HepG2 (cell line): Measurements from ENCODE around the gene NOTCH4. TPM values are rescaled to one million over a fixed set of nuclear protein-coding genes. Genes with fewer than 3 reads are reported as not detected.

ENCODE experiments used
- ARNT2 ChIP-seq: sonication (generic); formaldehyde crosslinking; IDR thresholded peaks from 2 replicates; pipeline ENCODE4 v1.8.0; 2022; ENCODE audit warnings: mild to moderate bottlenecking, low read depth, missing genetic modification reagents, moderate library complexity
- CHD4 ChIP-seq: fragments of 200-600 bp; sonication (generic); IDR thresholded peaks from 2 replicates; pipeline ENCODE4 v1.7.0; 2017; ENCODE audit warnings: mild to moderate bottlenecking, low read length, borderline replicate concordance
- GZF1 ChIP-seq: sonication (generic); formaldehyde crosslinking; IDR thresholded peaks from 2 replicates; pipeline ENCODE4 v1.5.1; 2020; ENCODE audit warnings: mild to moderate bottlenecking, missing genetic modification reagents
- HMGXB3 ChIP-seq: sonication (generic); formaldehyde crosslinking; IDR thresholded peaks from 2 replicates; pipeline ENCODE4 v1.4.0; 2020; ENCODE audit warnings: missing genetic modification reagents, borderline replicate concordance
- THYN1 ChIP-seq: sonication (generic); formaldehyde crosslinking; IDR thresholded peaks from 2 replicates; pipeline ENCODE4 v1.8.1; 2023; ENCODE audit warnings: low read depth, mild to moderate bottlenecking, moderate library complexity, missing genetic modification reagents, borderline replicate concordance
- ZNF275 ChIP-seq: sonication (generic); formaldehyde crosslinking; IDR thresholded peaks from 2 replicates; pipeline ENCODE4 v1.8.0; 2022; ENCODE audit warnings: missing genetic modification reagents, mild to moderate bottlenecking, inconsistent platforms, borderline replicate concordance
- polyA plus RNA-seq, 8 experiments: library from polyadenylated mRNA; depleted of rRNA in 3 of 8; stranded (reverse) in 7 of 8; unstranded in 1 of 8; fragments of >200 nt; fragmentation: Illumina TruSeq in 4 of 8; extraction: Trizol in 4 of 8; gene quantifications; 2 replicates each; pipeline versions ENCODE4 v1.2.1 to v1.2.3, GENCODE V29; 2011 to 2016; ENCODE audit warnings: low read depth in 4 of 8, missing spikeins in 1 of 8, mixed read lengths in 1 of 8; ENCODE audit not compliant: insufficient read depth in 1 of 8
- total RNA-seq, 5 experiments: library from RNA; depleted of rRNA; stranded (reverse); fragments of >200 nt; fragmentation: Illumina TruSeq; extraction: Trizol; gene quantifications; 2 replicates each; pipeline ENCODE4 v1.2.3, GENCODE V29; 2016; ENCODE audit warnings: low read depth in 1 of 5
- TF ChIP-seq, protein P1 (sequence below): sonication (generic); formaldehyde crosslinking; conservative IDR thresholded peaks from 2 replicates; pipeline ENCODE4 v1.8.0; 2022; ENCODE audit warnings: mild to moderate bottlenecking, moderate library complexity, missing genetic modification reagents
- TF ChIP-seq, protein P2 (sequence below): sonication (generic); formaldehyde crosslinking; IDR thresholded peaks from 2 replicates; pipeline ENCODE4 v1.5.0; 2020; ENCODE audit warnings: mild to moderate bottlenecking, missing genetic modification reagents, borderline replicate concordance
- TF ChIP-seq, protein P3 (sequence below), 2 experiments: sonication (generic) in 1 of 2; formaldehyde crosslinking in 1 of 2; IDR thresholded peaks; 2 replicates each; pipeline versions ENCODE4 v1.4.0 to v1.6.1; 2018 to 2020; ENCODE audit warnings: missing genetic modification reagents in 2 of 2, borderline replicate concordance in 1 of 2, low read depth in 1 of 2, mild to moderate bottlenecking in 1 of 2, missing biosample characterization in 1 of 2
- TF ChIP-seq, protein P4 (sequence below): sonication (generic); formaldehyde crosslinking; IDR thresholded peaks from 2 replicates; pipeline ENCODE4 v1.4.0; 2020; ENCODE audit warnings: low read depth, mild to moderate bottlenecking, missing genetic modification reagents

The NOTCH4 gene
- total and polyA plus RNA-seq, 2 of the 13 experiments (the other 11 are each of a cell fraction or from before 2014, with no cell fraction given), result 0.51 to 0.83 TPM

DNA sequence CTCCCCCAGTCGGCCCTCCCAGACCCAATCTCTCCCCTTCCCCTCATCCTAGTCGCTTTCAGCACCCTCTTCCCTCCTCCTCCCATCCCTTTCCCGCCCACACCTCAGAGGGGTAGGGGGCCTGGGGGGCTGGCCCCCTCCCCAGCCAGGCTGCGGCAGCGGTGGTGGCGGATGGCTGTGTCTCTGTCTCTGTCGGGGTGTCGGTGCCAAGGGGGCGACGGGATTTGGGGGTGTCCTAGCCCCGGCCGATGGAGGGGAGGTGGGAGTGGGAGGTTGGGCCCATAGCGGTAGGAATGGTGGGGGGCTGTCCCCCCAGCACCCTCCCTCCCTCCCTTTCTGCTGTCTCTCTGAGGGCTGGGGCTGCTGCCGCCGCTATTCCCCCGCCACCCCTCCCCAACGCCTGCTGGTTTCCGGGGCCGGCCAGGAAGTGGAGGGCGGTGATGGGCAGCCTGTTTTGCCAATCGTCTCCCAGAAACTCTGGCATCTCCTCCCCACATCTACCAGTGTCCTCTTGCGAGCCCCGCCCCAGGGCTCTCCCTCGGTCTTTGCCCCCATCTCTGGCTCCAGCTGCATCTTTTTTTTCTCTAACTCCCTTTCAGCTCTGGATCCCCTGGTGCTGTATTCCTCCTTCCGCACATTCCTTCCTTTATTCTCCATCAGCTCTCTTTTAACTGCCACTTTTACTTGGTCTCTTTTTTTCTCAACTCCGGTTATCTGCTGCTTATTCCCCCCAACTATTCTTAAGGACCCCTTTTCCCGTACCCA is 48.0 kb downstream of the NOTCH4 start, which contains the start of gene AGPAT1 (continued):
- TF ChIP-seq, protein P1, sequence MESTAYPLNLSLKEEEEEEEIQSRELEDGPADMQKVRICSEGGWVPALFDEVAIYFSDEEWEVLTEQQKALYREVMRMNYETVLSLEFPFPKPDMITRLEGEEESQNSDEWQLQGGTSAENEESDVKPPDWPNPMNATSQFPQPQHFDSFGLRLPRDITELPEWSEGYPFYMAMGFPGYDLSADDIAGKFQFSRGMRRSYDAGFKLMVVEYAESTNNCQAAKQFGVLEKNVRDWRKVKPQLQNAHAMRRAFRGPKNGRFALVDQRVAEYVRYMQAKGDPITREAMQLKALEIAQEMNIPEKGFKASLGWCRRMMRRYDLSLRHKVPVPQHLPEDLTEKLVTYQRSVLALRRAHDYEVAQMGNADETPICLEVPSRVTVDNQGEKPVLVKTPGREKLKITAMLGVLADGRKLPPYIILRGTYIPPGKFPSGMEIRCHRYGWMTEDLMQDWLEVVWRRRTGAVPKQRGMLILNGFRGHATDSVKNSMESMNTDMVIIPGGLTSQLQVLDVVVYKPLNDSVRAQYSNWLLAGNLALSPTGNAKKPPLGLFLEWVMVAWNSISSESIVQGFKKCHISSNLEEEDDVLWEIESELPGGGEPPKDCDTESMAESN, result 0 out of 2 replicates have a peak, but pooled peaks have one; percentile 62
- TF ChIP-seq, protein P2, sequence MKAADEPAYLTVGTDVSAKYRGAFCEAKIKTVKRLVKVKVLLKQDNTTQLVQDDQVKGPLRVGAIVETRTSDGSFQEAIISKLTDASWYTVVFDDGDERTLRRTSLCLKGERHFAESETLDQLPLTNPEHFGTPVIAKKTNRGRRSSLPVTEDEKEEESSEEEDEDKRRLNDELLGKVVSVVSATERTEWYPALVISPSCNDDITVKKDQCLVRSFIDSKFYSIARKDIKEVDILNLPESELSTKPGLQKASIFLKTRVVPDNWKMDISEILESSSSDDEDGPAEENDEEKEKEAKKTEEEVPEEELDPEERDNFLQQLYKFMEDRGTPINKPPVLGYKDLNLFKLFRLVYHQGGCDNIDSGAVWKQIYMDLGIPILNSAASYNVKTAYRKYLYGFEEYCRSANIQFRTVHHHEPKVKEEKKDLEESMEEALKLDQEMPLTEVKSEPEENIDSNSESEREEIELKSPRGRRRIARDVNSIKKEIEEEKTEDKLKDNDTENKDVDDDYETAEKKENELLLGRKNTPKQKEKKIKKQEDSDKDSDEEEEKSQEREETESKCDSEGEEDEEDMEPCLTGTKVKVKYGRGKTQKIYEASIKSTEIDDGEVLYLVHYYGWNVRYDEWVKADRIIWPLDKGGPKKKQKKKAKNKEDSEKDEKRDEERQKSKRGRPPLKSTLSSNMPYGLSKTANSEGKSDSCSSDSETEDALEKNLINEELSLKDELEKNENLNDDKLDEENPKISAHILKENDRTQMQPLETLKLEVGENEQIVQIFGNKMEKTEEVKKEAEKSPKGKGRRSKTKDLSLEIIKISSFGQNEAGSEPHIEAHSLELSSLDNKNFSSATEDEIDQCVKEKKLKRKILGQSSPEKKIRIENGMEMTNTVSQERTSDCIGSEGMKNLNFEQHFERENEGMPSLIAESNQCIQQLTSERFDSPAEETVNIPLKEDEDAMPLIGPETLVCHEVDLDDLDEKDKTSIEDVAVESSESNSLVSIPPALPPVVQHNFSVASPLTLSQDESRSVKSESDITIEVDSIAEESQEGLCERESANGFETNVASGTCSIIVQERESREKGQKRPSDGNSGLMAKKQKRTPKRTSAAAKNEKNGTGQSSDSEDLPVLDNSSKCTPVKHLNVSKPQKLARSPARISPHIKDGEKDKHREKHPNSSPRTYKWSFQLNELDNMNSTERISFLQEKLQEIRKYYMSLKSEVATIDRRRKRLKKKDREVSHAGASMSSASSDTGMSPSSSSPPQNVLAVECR (CRISPR knock-in tag), result peak; percentile 85; the same call in 1 of the 2 replicates
- TF ChIP-seq GZF1 (CRISPR knock-in tag), result peak; percentile 82
- no peak for TF ChIP-seq THYN1
- TF ChIP-seq HMGXB3, result peak; percentile 30; the same call in 1 of the 2 replicates
- TF ChIP-seq ZNF275 (CRISPR knock-in tag), result no peak
- TF ChIP-seq, protein P3, sequence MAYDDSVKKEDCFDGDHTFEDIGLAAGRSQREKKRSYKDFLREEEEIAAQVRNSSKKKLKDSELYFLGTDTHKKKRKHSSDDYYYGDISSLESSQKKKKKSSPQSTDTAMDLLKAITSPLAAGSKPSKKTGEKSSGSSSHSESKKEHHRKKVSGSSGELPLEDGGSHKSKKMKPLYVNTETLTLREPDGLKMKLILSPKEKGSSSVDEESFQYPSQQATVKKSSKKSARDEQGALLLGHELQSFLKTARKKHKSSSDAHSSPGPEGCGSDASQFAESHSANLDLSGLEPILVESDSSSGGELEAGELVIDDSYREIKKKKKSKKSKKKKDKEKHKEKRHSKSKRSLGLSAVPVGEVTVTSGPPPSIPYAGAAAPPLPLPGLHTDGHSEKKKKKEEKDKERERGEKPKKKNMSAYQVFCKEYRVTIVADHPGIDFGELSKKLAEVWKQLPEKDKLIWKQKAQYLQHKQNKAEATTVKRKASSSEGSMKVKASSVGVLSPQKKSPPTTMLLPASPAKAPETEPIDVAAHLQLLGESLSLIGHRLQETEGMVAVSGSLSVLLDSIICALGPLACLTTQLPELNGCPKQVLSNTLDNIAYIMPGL (CRISPR knock-in tag; IDR thresholded peaks at IDR 0.05; ENCODE audit: borderline replicate concordance in 1 of 2, low read depth in 1 of 2), result peak; percentile 62 to 74; a peak in 3 of 4 replicates
- TF ChIP-seq, protein P4, sequence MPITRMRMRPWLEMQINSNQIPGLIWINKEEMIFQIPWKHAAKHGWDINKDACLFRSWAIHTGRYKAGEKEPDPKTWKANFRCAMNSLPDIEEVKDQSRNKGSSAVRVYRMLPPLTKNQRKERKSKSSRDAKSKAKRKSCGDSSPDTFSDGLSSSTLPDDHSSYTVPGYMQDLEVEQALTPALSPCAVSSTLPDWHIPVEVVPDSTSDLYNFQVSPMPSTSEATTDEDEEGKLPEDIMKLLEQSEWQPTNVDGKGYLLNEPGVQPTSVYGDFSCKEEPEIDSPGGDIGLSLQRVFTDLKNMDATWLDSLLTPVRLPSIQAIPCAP, result 0 out of 2 replicates have a peak, but pooled peaks have one; percentile 24
- peak; percentile 84 for TF ChIP-seq CHD4
- TF ChIP-seq ARNT2 (CRISPR knock-in tag), result peak; percentile 81
